ENCODE results near the gene CFAP47.
"Not testable (repeated sequence)": the region's sequence is repeated elsewhere in the genome, so short reads cannot be mapped to it uniquely, and the experiment has no call there.

Gene CFAP47
- 0 reads per million in 2 experiments for total RNA-seq

GRCh38 chrX:35919536-35920309 lies at the start of gene CFAP47:
Gene CFAP47 (plus strand): TSS chrX:35919734. CDS start chrX:35919800, 66 bp downstream.
- DNase-seq (ENCODE audit: low read depth) = no peak

GRCh38 chrX:35880601-35881000 lies 38.9 kb upstream of the CFAP47 start:
- no peak for DNase-seq (ENCODE audit: low read depth)

GRCh38 chrX:35886135-35886534 lies 33.4 kb upstream of the CFAP47 start:
- DNase-seq (ENCODE audit: low read depth) = no peak

DNA sequence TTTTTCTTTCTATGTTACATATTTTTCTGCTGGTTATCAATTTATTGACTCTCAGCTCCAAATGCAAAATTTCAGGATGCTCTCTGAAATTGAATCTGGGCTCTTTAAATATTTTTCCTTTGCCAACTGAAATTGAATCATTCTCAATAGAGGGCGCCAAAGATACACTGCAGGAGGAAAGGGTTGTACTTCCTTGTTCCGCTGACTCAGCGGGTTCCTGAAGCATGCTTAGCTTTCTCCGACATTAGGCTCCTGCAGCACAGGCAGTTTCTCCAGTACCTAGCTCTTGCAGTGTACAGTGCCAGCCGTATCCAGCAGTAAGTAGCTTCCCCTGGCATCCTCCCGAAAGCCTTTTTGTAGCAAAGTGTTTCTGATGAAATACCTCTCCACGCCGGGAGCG lies 28.8 kb upstream of the CFAP47 start:
- DNase-seq (ENCODE audit: low read depth) = no peak

- DNase-seq (ENCODE audit: low read depth) = not testable (repeated sequence)
These were observed 67.3 kb downstream of the CFAP47 start for GRCh38 chrX:35986816-35987215.

- no peak for DNase-seq (ENCODE audit: low read depth)
These were observed 87.7 kb downstream of the CFAP47 start for GRCh38 chrX:36007207-36007606.

DNA sequence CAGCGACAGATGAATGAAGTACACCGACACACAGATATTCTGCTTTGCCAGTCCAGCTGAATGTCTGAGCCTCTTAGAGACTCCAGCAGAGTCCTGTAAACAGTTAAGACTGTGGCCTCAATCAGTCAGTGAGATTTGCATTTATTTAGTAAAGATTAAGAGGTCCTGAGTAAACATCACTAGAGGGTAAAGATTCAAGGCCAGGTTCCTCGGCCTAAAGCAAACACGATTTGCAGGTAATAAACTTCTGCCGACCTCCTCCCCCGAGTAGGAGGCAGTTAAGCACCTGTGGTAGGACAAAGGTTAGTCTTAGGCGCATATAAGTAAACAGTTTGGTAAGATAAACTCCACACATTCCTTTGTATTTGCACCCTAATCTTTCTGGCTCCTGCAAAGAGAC lies 99.6 kb downstream of the CFAP47 start:
- DNase-seq (ENCODE audit: low read depth) = no peak

GRCh38 chrX:36035550-36035949 lies 116.0 kb downstream of the CFAP47 start:
- no peak for DNase-seq (ENCODE audit: low read depth)

- DNase-seq (ENCODE audit: low read depth) = no peak
These were observed 143.2 kb downstream of the CFAP47 start for GRCh38 chrX:36062778-36063177.

- no peak for DNase-seq (ENCODE audit: low read depth)
These were observed 151.5 kb downstream of the CFAP47 start for GRCh38 chrX:36071061-36071460.

- not testable (repeated sequence) for DNase-seq (ENCODE audit: low read depth)
These were observed 155.5 kb downstream of the CFAP47 start for GRCh38 chrX:36075009-36075408.

DNA sequence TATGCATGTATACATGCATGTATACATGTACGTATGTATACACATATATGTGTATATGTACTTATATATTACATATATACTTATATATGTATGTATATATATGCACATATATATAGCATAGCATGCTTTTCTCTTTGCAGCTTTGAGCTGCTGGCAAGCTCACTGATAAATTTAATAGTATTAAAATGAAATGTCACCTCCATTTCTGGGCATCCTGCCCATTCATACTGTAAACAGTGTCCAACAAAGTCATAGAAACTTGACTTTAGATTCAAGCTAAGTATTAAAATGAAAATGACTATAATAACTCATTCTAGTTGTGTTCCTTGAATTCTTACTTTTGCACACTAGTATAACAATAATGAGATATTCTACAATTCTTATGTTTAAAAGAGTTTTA lies 163.7 kb downstream of the CFAP47 start:
- no peak for DNase-seq (ENCODE audit: low read depth)

DNA sequence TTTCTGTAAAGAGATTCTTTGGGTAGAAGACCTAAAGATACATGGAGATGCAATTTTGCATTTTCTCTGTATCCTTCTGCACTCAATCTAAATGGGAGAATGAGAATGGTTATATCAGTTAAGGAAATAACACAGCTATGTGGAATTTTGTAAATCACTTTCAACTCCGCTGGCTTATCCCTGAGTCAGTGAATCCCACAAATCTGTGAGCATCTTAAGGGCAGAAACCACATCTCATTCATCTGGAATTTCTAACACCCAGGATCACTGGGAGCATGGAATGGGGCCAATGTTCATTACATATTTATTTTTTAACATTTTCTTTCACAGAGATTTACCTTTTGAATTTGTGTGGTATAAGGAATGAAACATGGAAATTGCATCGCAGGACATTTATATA lies 167.8 kb downstream of the CFAP47 start:
- DNase-seq (ENCODE audit: low read depth) = no peak

GRCh38 chrX:36088939-36089338 lies 169.4 kb downstream of the CFAP47 start:
- not testable (repeated sequence) for DNase-seq (ENCODE audit: low read depth)

GRCh38 chrX:36102425-36102824 lies 182.9 kb downstream of the CFAP47 start:
- DNase-seq (ENCODE audit: low read depth) = no peak

GRCh38 chrX:36116222-36116621 lies 196.7 kb downstream of the CFAP47 start:
- DNase-seq (ENCODE audit: low read depth) = no peak

- no peak for DNase-seq (ENCODE audit: low read depth)
These were observed 239.7 kb downstream of the CFAP47 start for GRCh38 chrX:36159254-36159653.

DNA sequence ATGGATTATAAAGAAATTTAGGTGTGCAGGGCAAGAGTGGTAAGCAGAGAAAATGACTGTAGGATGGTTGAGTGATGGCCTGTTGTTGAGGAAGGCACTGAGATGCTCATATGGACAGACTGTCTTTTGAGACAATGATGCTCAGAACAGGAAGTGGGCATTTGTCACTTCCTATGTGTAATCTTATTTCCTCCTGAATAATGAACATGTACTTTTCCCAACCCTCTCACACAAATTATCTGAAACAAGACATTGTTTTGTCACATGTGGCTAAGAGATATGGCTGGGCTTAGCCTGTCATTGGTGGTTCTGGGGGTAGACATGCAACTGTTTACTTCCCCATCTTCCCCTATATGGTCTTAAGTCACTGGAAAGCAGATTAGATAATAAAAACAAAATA lies 240.5 kb downstream of the CFAP47 start:
- no peak for DNase-seq (ENCODE audit: low read depth)

DNA sequence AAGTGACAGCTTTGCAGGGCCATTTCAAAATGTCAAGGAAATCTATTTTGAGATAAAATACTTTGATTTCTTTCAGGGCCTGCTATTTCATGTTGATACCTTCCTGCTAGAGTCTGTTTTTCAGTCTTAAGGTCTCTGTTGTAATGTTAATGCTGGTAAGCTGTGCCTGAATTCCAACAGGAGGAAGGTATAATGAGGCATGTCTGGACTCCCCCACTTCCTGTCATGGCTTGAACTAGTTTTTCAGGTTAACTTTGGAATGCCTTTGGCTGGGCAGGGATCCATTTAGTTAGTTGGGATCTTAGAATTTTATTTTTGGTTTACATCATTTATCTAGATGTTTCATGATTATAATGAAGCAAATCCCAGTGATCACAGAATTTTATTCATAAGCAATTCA lies 279.0 kb downstream of the CFAP47 start:
- no peak for DNase-seq (ENCODE audit: low read depth)

DNA sequence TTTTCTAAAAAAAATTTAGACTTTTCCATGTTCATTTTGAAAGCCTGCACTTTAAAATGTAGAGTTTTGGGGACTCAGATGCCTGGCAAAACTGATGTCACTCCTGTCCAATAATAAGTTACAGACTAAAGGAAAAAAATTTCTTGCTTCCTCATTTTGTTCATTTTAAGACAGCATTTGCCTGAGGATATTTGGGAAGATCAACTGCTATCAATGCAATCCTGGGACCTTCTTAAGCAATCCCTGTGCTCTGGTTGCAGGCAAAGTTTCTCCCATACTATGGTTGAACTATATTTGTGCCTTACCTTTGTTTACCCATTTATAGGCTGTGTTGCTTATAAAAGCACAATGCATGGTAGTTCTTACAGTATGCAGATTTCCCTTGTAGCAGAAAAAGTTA lies 280.4 kb downstream of the CFAP47 start:
- DNase-seq (ENCODE audit: low read depth) = no peak

DNA sequence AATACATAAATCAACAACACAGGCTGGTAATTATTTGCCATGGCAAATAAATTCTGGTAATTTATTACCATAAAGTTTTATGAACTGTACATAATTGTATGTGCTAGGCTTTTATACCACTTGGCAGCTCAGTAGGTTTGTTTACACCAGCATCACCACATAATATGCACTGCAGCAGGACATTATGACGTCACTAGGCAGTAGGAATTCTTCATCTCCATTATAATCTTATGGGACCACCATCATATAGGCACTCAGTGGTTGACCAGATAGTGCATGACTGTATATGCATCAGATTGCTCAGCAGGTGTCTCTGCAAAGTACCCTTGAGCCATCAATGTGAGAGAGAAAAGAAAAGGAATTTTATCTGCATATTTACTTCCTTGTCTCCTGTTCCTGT lies 295.4 kb downstream of the CFAP47 start:
- no peak for DNase-seq (ENCODE audit: low read depth)

DNA sequence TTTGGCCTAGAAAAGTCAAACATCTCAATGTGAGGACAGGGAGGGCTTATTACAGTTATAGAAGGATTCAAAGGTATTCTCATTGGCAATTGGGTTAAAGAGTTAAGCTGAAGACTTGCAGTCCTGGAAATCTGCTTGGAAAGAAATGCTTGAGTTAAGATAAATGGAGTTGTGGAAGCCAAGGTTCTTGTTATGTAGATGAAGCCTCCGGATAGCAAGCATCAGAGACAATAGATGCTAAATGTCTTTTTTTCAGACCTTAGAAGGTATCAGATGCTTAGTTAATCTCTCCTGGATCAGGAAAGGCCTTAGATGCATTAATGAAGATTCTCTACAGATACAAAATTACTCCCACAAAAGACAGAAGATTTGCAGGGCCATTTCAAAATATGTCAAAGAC lies 299.3 kb downstream of the CFAP47 start:
- no peak for DNase-seq (ENCODE audit: low read depth)

DNA sequence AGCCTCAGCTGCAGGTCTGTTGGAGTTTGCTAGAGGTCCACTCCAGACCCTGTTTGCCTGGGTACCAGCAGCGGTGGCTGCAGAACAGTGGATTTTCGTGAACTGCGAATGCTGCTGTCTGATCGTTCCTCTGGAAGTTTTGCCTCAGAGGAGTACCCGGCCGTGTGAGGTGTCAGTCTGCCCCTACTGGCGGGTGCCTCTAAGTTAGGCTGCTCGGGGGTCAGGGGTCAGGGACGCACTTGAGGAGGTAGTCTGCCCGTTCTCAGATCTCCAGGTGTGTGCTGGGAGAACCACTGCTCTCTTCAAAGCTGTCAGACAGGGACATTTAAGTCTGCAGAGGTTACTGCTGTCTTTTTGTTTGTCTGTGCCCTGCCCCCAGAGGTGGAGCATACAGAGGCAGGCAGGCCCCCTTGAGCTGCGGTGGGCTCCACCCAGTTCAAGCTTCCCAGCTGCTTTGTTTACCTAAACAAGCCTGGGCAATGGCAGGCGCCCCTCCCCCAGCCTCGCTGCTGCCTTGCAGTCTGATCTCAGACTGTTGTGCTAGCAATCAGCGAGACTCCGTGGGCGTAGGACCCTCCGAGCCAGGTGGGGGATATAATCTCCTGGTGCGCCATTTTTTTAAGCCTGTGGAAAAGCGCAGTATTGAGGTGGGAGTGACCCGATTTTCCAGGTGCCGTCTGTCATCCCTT lies 315.4 kb downstream of the CFAP47 start:
- not testable (repeated sequence) for DNase-seq (ENCODE audit: low read depth)

All from T follicular helper cell (primary cell).